IMR-90 (cell line): ENCODE measurements around the gene SUDS3. TPM values are rescaled to one million over a fixed set of nuclear protein-coding genes. Genes with fewer than 3 reads are reported as not detected.

ENCODE experiments used
- ATAC-seq: fragments of 200-7000 bp; cut with Tn5 transposase; 2 replicates; pipeline ENCODE4 v1.9.1; 2020; ENCODE audit warnings: low read depth, mild to moderate bottlenecking, moderate library complexity
- BruUV-seq: library from RNA; stranded (reverse); fragments of 400-500 nt; replicated peaks from 2 replicates; lab custom pipeline; 2021; lab: Mats Ljungman, UMichigan
- CTCF ChIA-PET: fragments of 300-600 bp; formaldehyde crosslinking; extraction: SDS; loops from one replicate; lab custom pipeline; 2021; ENCODE audit warnings: antibody characterized with exemption; lab: Yijun Ruan, JAX
- POLR2A ChIA-PET: fragments of 300-600 bp; sonication (Branson Sonifier 250); formaldehyde crosslinking; loops from one replicate; lab custom pipeline; 2022; ENCODE audit warnings: antibody characterized with exemption; ENCODE audit not compliant: unreplicated experiment; lab: Charles Lee
- DNase-seq: peaks from one replicate; pipeline ENCODE4 v3.0.0; 2013
- H2AFZ ChIP-seq: replicated peaks from 2 replicates; pipeline ENCODE3; 2013; ENCODE audit warnings: low read length, mild to moderate bottlenecking; ENCODE audit not compliant: poor library complexity
- H2AK5ac ChIP-seq: 2 replicates; pipeline ENCODE4 v1.6.1; 2013; ENCODE audit warnings: low read depth, low read length, inconsistent platforms
- H2AK9ac ChIP-seq: replicated peaks from 2 replicates; pipeline ENCODE3; 2013; ENCODE audit warnings: mild to moderate bottlenecking, low read depth, low read length, moderate library complexity; ENCODE audit not compliant: poor library complexity
- H2BK120ac ChIP-seq: 2 replicates; pipeline ENCODE4 v1.6.1; 2013; ENCODE audit warnings: low read depth, low read length, inconsistent platforms
- H2BK15ac ChIP-seq: 3 replicates; pipeline ENCODE4 v1.6.1; 2013; ENCODE audit warnings: low read depth, low read length, inconsistent platforms
- H2BK20ac ChIP-seq: 2 replicates; pipeline ENCODE4 v1.6.1; 2013; ENCODE audit warnings: low read depth, mild to moderate bottlenecking, inconsistent platforms, low read length, moderate library complexity
- H2BK5ac ChIP-seq: 2 replicates; pipeline ENCODE4 v1.6.1; 2013; ENCODE audit warnings: mild to moderate bottlenecking, low read depth, low read length, inconsistent platforms; ENCODE audit not compliant: poor library complexity, severe bottlenecking
- H3K14ac ChIP-seq: replicated peaks from 2 replicates; pipeline ENCODE4 v1.6.1; 2013; ENCODE audit warnings: low read depth, low read length, inconsistent platforms
- H3K18ac ChIP-seq: 2 replicates; pipeline ENCODE4 v1.6.1; 2013; ENCODE audit warnings: low read depth, low read length, control low read depth
- H3K23ac ChIP-seq: 2 replicates; pipeline ENCODE4 v1.6.1; 2013; ENCODE audit warnings: low read depth, low read length, inconsistent platforms
- H3K27ac ChIP-seq: 2 replicates; pipeline ENCODE4 v1.5.1; 2013; ENCODE audit warnings: mild to moderate bottlenecking, control low read depth, low read length; ENCODE audit not compliant: insufficient read depth
- H3K27me3 ChIP-seq: 2 replicates; pipeline ENCODE4 v1.6.1; 2013; ENCODE audit warnings: low read length; ENCODE audit not compliant: control insufficient read depth, insufficient read depth
- H3K36me3 ChIP-seq: 2 replicates; pipeline ENCODE4 v1.6.1; 2013; ENCODE audit warnings: low read length, mixed read lengths; ENCODE audit not compliant: control insufficient read depth, insufficient read depth
- H3K4ac ChIP-seq: 2 replicates; pipeline ENCODE4 v1.6.1; 2013; ENCODE audit warnings: low read depth, low read length, inconsistent platforms
- H3K4me1 ChIP-seq: 2 replicates; pipeline ENCODE4 v1.6.1; 2013; ENCODE audit warnings: low read length, mixed read lengths; ENCODE audit not compliant: control insufficient read depth, insufficient read depth
- H3K4me2 ChIP-seq: 2 replicates; pipeline ENCODE4 v1.6.1; 2013; ENCODE audit warnings: low read depth, mild to moderate bottlenecking, control low read depth, low read length, moderate library complexity
- H3K4me3 ChIP-seq: 2 replicates; pipeline ENCODE4 v1.5.1; 2013; ENCODE audit warnings: low read depth, mild to moderate bottlenecking, control low read depth, low read length, moderate library complexity; ENCODE audit not compliant: insufficient read depth
- H3K56ac ChIP-seq: 2 replicates; pipeline ENCODE4 v1.6.1; 2013; ENCODE audit warnings: low read length, inconsistent platforms; ENCODE audit not compliant: insufficient read depth; ENCODE audit errors: extremely low read depth
- H3K79me1 ChIP-seq, 2 experiments: 2 replicates each; pipeline ENCODE4 v1.6.1; 2013; ENCODE audit warnings: low read length in 2 of 2, inconsistent platforms in 1 of 2, low read depth in 1 of 2
- H3K9ac ChIP-seq: 2 replicates; pipeline ENCODE4 v1.6.1; 2013; ENCODE audit warnings: low read depth, low read length, control low read depth
- H3K9me1 ChIP-seq: 2 replicates; pipeline ENCODE4 v1.6.1; 2013; ENCODE audit warnings: low read length, inconsistent platforms; ENCODE audit not compliant: insufficient read depth
- H3K9me3 ChIP-seq: 2 replicates; pipeline ENCODE4 v1.6.1; 2013; ENCODE audit warnings: low read length; ENCODE audit not compliant: control insufficient read depth, insufficient read depth
- H4K20me1 ChIP-seq: 2 replicates; pipeline ENCODE4 v1.6.1; 2013; ENCODE audit warnings: low read length, inconsistent platforms; ENCODE audit not compliant: insufficient read depth
- H4K5ac ChIP-seq: 2 replicates; pipeline ENCODE4 v1.6.1; 2013; ENCODE audit warnings: mild to moderate bottlenecking, low read depth, low read length, control low read depth
- H4K8ac ChIP-seq, 2 experiments: 2 replicates each; pipeline ENCODE4 v1.6.1; 2013; ENCODE audit warnings: low read depth in 2 of 2, low read length in 2 of 2, control low read depth in 1 of 2, inconsistent platforms in 1 of 2
- H4K91ac ChIP-seq: 2 replicates; pipeline ENCODE4 v1.6.1; 2013; ENCODE audit warnings: low read depth, low read length, inconsistent platforms; ENCODE audit not compliant: insufficient read depth
- BHLHE40 ChIP-seq: fragments of 150-350 bp; IDR thresholded peaks from 2 replicates; pipeline ENCODE4 v1.6.1; 2016; ENCODE audit warnings: mild to moderate bottlenecking, low read depth, low read length
- CEBPB ChIP-seq: IDR thresholded peaks from 2 replicates; pipeline ENCODE4 v1.6.1; 2012; ENCODE audit warnings: low read depth, low read length, improper control_type of control experiment
- FOS ChIP-seq: fragments of 150-350 bp; IDR thresholded peaks from 2 replicates; pipeline ENCODE4 v1.6.1; 2016; ENCODE audit warnings: low read depth, low read length
- MAFK ChIP-seq: IDR thresholded peaks from 2 replicates; pipeline ENCODE4 v1.6.1; 2012; ENCODE audit warnings: low read depth, low read length, improper control_type of control experiment
- MAZ ChIP-seq: IDR thresholded peaks from 2 replicates; pipeline ENCODE4 v1.6.1; 2012; ENCODE audit warnings: low read depth, mild to moderate bottlenecking, low read length, improper control_type of control experiment, moderate library complexity, borderline replicate concordance
- NFE2L2 ChIP-seq: fragments of 150-350 bp; IDR thresholded peaks from 2 replicates; pipeline ENCODE4 v1.6.1; 2016; ENCODE audit warnings: low read depth, mild to moderate bottlenecking, low read length
- RAD21 ChIP-seq: IDR thresholded peaks from 2 replicates; pipeline ENCODE4 v1.6.1; 2012; ENCODE audit warnings: low read length, improper control_type of control experiment
- RCOR1 ChIP-seq: IDR thresholded peaks from 2 replicates; pipeline ENCODE4 v1.6.1; 2012; ENCODE audit warnings: mild to moderate bottlenecking, low read length, improper control_type of control experiment; ENCODE audit not compliant: insufficient replicate concordance
- RFX5 ChIP-seq: IDR thresholded peaks from 2 replicates; pipeline ENCODE4 v1.8.0; 2012; ENCODE audit warnings: low read depth, mild to moderate bottlenecking, low read length, moderate library complexity
- SMC3 ChIP-seq: fragments of 150-350 bp; IDR thresholded peaks from 2 replicates; pipeline ENCODE4 v1.6.1; 2016; ENCODE audit warnings: low read depth, mild to moderate bottlenecking, antibody characterized with exemption, low read length, moderate library complexity
- WGBS, 2 experiments: methylation state at CpG; one replicate each; pipeline versions ENCODE4 v1.1.5 to v1.1.7; 2013; ENCODE audit warnings: missing lambda C conversion rate in 2 of 2; ENCODE audit not compliant: insufficient read length in 1 of 2; ENCODE audit errors: extremely low coverage in 2 of 2; 5-methylcytosine and 5-hydroxymethylcytosine counted together
- dilution Hi-C: fragments of 300-500 bp; cut with HindIII; formaldehyde crosslinking; loops from one replicate; pipeline ENCODE4 v1.14.3; 2018; ENCODE audit warnings: low sequenced_read_pairs; ENCODE audit not compliant: unreplicated experiment
- in situ Hi-C: fragments of 300-500 bp; cut with MboI; formaldehyde crosslinking; loops from 3 replicates; pipeline ENCODE4 v1.14.3; 2019; ENCODE audit warnings: low sequenced_read_pairs, inconsistent platforms, mixed read lengths
- intact Hi-C: fragments of 100-400 bp; cut with micrococcal nuclease; formaldehyde crosslinking; loops from 2 replicates; pipeline ENCODE4 v1.10.0; 2022
- polyA plus RNA-seq, 3 experiments: library from polyadenylated mRNA; depleted of rRNA; stranded (reverse); fragments of >200 nt; gene quantifications; 2 replicates each; pipeline ENCODE4 v1.2.3, GENCODE V29; 2012; ENCODE audit warnings: low replicate concordance in 1 of 3
- total RNA-seq: library from RNA; depleted of rRNA; stranded (reverse); fragments of >200 nt; gene quantifications from 2 replicates; pipeline ENCODE4 v1.2.3, GENCODE V29; 2012
- TF ChIP-seq, protein P1 (sequence below): conservative IDR thresholded peaks from 2 replicates; pipeline ENCODE4 v1.5.1; 2012; ENCODE audit warnings: mild to moderate bottlenecking, low read depth, low read length, improper control_type of control experiment
- TF ChIP-seq, protein P2 (sequence below): fragments of 150-350 bp; IDR thresholded peaks from 2 replicates; pipeline ENCODE4 v1.6.1; 2016; ENCODE audit warnings: low read depth, mild to moderate bottlenecking, low read length, moderate library complexity, borderline replicate concordance
- TF ChIP-seq, protein P3 (sequence below): fragments of 150-350 bp; IDR thresholded peaks from 2 replicates; pipeline ENCODE4 v1.6.1; 2017; ENCODE audit warnings: mild to moderate bottlenecking, antibody characterized with exemption, low read length, low read depth

The SUDS3 gene
- total and polyA plus RNA-seq, 2 of the 4 experiments (the other 2 are of a cell fraction): 13.4 to 13.8 TPM

DNA sequence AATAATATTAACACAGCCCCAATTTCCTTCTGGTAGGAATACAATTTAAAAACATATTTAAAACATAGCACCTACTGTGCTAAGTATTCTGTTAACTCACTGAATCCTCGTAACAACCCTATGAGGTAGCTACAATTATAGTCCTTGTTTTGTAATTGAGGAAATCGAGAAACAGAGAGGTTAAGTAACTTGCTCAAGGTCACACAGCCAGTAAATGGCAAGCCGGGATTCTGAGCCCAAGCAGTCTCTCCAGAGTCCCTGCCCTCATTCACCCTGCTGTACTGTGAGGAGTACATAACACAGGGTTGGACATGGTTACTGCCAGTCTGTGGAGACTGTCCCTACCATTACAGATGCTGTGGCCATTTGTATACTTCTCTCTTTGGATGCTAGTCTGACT, 44.3 kb downstream of the SUDS3 start:
- H2BK20ac ChIP-seq: no peak overlapping the region
- in situ Hi-C loops: loop anchor here (25.0 kb wide), 1 partner anchor 767 kb away; the partner anchor contains the start of gene HSPB8
- ATAC-seq: no peak

More for the DNA sequence above, 44.3 kb downstream of the SUDS3 start:
- no peak for DNase-seq
- Histone ChIP-seq H3K9me1 (no peaks in the 10 kb centered on the region; the same call in 1 of the 2 replicates), H3K18ac (no peak overlapping the region), H3K36me3 (peaks cover 8% of the 10 kb centered on the region), H4K20me1 (no peaks in the 10 kb centered on the region), H3K4me3 (no peak overlapping the region), H3K4ac (no peak overlapping the region), H2BK15ac (no peak overlapping the region), H2BK5ac (no peak overlapping the region), H3K4me1 (no peaks in the 10 kb centered on the region), H2AK9ac (peak overlapping the region; percentile 38), H3K27me3 (no peaks in the 10 kb centered on the region), H3K9ac (no peak overlapping the region), H3K9me3 (no peaks in the 10 kb centered on the region), H3K56ac (no peak overlapping the region), H3K27ac (no peak overlapping the region), H3K14ac (no peak overlapping the region), H4K91ac (no peak overlapping the region), H2AK5ac (no peak overlapping the region), H4K5ac (no peak overlapping the region), H3K79me1 (no peaks in the 10 kb centered on the region; a peak in 1 of 4 replicates), H2AFZ (no peak overlapping the region), H4K8ac (no peak overlapping the region), H3K4me2 (no peak overlapping the region), H3K23ac (no peak overlapping the region), H2BK120ac (no peak overlapping the region)
- TF ChIP-seq, protein P1, sequence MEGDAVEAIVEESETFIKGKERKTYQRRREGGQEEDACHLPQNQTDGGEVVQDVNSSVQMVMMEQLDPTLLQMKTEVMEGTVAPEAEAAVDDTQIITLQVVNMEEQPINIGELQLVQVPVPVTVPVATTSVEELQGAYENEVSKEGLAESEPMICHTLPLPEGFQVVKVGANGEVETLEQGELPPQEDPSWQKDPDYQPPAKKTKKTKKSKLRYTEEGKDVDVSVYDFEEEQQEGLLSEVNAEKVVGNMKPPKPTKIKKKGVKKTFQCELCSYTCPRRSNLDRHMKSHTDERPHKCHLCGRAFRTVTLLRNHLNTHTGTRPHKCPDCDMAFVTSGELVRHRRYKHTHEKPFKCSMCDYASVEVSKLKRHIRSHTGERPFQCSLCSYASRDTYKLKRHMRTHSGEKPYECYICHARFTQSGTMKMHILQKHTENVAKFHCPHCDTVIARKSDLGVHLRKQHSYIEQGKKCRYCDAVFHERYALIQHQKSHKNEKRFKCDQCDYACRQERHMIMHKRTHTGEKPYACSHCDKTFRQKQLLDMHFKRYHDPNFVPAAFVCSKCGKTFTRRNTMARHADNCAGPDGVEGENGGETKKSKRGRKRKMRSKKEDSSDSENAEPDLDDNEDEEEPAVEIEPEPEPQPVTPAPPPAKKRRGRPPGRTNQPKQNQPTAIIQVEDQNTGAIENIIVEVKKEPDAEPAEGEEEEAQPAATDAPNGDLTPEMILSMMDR: no peak
- TF ChIP-seq FOS (no peak), NFE2L2 (no peak), RCOR1 (no peak), MAFK (no peak), MAZ (no peak), SMC3 (no peak), RAD21 (no peak), CEBPB (no peak), BHLHE40 (no peak), RFX5 (no peak)
- TF ChIP-seq, protein P2, sequence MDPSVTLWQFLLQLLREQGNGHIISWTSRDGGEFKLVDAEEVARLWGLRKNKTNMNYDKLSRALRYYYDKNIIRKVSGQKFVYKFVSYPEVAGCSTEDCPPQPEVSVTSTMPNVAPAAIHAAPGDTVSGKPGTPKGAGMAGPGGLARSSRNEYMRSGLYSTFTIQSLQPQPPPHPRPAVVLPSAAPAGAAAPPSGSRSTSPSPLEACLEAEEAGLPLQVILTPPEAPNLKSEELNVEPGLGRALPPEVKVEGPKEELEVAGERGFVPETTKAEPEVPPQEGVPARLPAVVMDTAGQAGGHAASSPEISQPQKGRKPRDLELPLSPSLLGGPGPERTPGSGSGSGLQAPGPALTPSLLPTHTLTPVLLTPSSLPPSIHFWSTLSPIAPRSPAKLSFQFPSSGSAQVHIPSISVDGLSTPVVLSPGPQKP: no peak
- TF ChIP-seq, protein P3, sequence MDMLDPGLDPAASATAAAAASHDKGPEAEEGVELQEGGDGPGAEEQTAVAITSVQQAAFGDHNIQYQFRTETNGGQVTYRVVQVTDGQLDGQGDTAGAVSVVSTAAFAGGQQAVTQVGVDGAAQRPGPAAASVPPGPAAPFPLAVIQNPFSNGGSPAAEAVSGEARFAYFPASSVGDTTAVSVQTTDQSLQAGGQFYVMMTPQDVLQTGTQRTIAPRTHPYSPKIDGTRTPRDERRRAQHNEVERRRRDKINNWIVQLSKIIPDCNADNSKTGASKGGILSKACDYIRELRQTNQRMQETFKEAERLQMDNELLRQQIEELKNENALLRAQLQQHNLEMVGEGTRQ: no peak
- dilution Hi-C loops (no loop called here), intact Hi-C loops (no loop called here)
- POLR2A ChIA-PET: no interaction called here
- WGBS, 2 experiments: no CpG with 5 or more reads among the region's 3 CpGs
- CTCF ChIA-PET: no interaction called here
- no TSS peak for BruUV-seq
